Endothelial cell of umbilical vein (primary cell): ENCODE results near the gene RPL38. TPM values are rescaled to one million over a fixed set of nuclear protein-coding genes. Genes with fewer than 3 reads are reported as not detected.

Source experiments
- BruUV-seq: library from RNA; stranded (reverse); fragments of 400-500 nt; replicated peaks from 2 replicates; lab custom pipeline; 2021; lab: Mats Ljungman, UMichigan
- CTCF ChIA-PET: fragments of 300-600, 350-600 bp; sonication (Branson Sonifier 250); formaldehyde crosslinking; loops from one replicate; lab custom pipeline; 2021; ENCODE audit warnings: antibody characterized with exemption, inconsistent platforms; lab: Charles Lee
- POLR2A ChIA-PET: fragments of 300-600, 350-600 bp; sonication (Branson Sonifier 250); formaldehyde crosslinking; loops from one replicate; lab custom pipeline; 2021; ENCODE audit warnings: antibody characterized with exemption, inconsistent platforms; lab: Charles Lee
- DNase-seq: peaks from one replicate; pipeline ENCODE4 v3.0.0-alpha.2; 2011; ENCODE audit warnings: low read depth, low spot score
- FAIRE-seq: peaks from 2 replicates; lab custom pipeline; 2011; peaks lifted over from hg19 to GRCh38; lab: Jason Lieb, UNC
- H2AFZ ChIP-seq: 2 replicates; pipeline ENCODE4 v1.6.0; 2012; ENCODE audit warnings: low read depth, low read length, control low read depth, inconsistent platforms
- H3K27ac ChIP-seq: 2 replicates; pipeline ENCODE4 v1.5.1; 2011; ENCODE audit warnings: low read depth, mild to moderate bottlenecking, control low read depth, low read length, moderate library complexity; ENCODE audit not compliant: insufficient read depth
- H3K27me3 ChIP-seq, 2 experiments: 2 replicates each; pipeline versions ENCODE4 v1.6.0 to v1.6.1; 2011; ENCODE audit warnings: low read length in 2 of 2, mixed read lengths in 1 of 2; ENCODE audit not compliant: control insufficient read depth in 2 of 2, insufficient read depth in 2 of 2
- H3K36me3 ChIP-seq, 2 experiments: 2 replicates in 1 of 2; 3 replicates in 1 of 2; pipeline ENCODE4 v1.5.1; 2011; ENCODE audit warnings: low read length in 2 of 2, mild to moderate bottlenecking in 1 of 2, moderate library complexity in 1 of 2; ENCODE audit not compliant: control insufficient read depth in 2 of 2, insufficient read depth in 2 of 2; ENCODE audit errors: extremely low read depth in 1 of 2
- H3K4me1 ChIP-seq: 3 replicates; pipeline ENCODE4 v1.5.1; 2011; ENCODE audit warnings: mild to moderate bottlenecking, low read length; ENCODE audit not compliant: control insufficient read depth, insufficient read depth; ENCODE audit errors: extremely low read depth
- H3K4me2 ChIP-seq: 2 replicates; pipeline ENCODE4 v1.6.1; 2011; ENCODE audit warnings: low read length, control low read depth, mixed read lengths; ENCODE audit not compliant: insufficient read depth
- H3K4me3 ChIP-seq, 3 experiments: fragments of 200-600 bp in 1 of 3; sonication (generic), shearing (Covaris generic) in 1 of 3; replicated peaks in 1 of 3; 2 replicates each; pipeline ENCODE4 v1.5.1; 2011 to 2016; ENCODE audit warnings: control low read depth in 3 of 3, low read length in 3 of 3, mild to moderate bottlenecking in 2 of 3, inconsistent platforms in 1 of 3, low read depth in 1 of 3, moderate library complexity in 1 of 3; ENCODE audit not compliant: insufficient read depth in 1 of 3
- H3K79me2 ChIP-seq: 2 replicates; pipeline ENCODE4 v1.6.0; 2012; ENCODE audit warnings: low read length, inconsistent platforms; ENCODE audit not compliant: control insufficient read depth, insufficient read depth
- H3K9ac ChIP-seq: replicated peaks from 2 replicates; pipeline ENCODE3; 2011; ENCODE audit warnings: low read length, control low read depth; ENCODE audit not compliant: insufficient read depth; ENCODE audit errors: extremely low read depth
- H3K9me1 ChIP-seq: replicated peaks from 3 replicates; pipeline ENCODE4 v1.6.0; 2011; ENCODE audit warnings: mild to moderate bottlenecking, low read length; ENCODE audit not compliant: control insufficient read depth, insufficient read depth; ENCODE audit errors: extremely low read depth
- H3K9me3 ChIP-seq: replicated peaks from 2 replicates; pipeline ENCODE4 v1.5.1; 2012; ENCODE audit warnings: low read length, inconsistent platforms; ENCODE audit not compliant: control insufficient read depth, insufficient read depth
- H4K20me1 ChIP-seq: replicated peaks from 2 replicates; pipeline ENCODE3; 2011; ENCODE audit warnings: mild to moderate bottlenecking, low read length; ENCODE audit not compliant: control insufficient read depth, insufficient read depth; ENCODE audit errors: extremely low read depth
- EZH2 ChIP-seq: IDR thresholded peaks from 2 replicates; pipeline ENCODE4 v1.6.1; 2012; ENCODE audit warnings: borderline replicate concordance, low read depth, mild to moderate bottlenecking, moderate library complexity, low read length, inconsistent platforms; ENCODE audit not compliant: severe bottlenecking
- FOS ChIP-seq: IDR thresholded peaks from 2 replicates; pipeline ENCODE4 v1.6.1; 2011; ENCODE audit warnings: mild to moderate bottlenecking, low read length, moderate library complexity, borderline replicate concordance; ENCODE audit not compliant: insufficient read depth
- GATA2 ChIP-seq: IDR thresholded peaks from 2 replicates; pipeline ENCODE4 v1.7.0; 2011; ENCODE audit warnings: low read depth, mild to moderate bottlenecking, moderate library complexity, mixed read lengths, low read length; ENCODE audit not compliant: insufficient read length, insufficient read depth
- JUN ChIP-seq: IDR thresholded peaks from 2 replicates; pipeline ENCODE4 v1.6.1; 2011; ENCODE audit warnings: borderline replicate concordance, low read depth; ENCODE audit not compliant: insufficient read length, insufficient read depth
- MYC ChIP-seq: IDR thresholded peaks from one replicate; pipeline ENCODE4 v1.6.1; 2011; ENCODE audit warnings: mild to moderate bottlenecking, low read depth, low read length
- POLR2A ChIP-seq: IDR thresholded peaks from 2 replicates; pipeline ENCODE4 v1.6.1; 2012; ENCODE audit warnings: low read depth, mild to moderate bottlenecking, control low read depth, low read length
- POLR2AphosphoS5 ChIP-seq: IDR thresholded peaks from 2 replicates; pipeline ENCODE4 v1.6.1; 2012; ENCODE audit warnings: low read depth, mild to moderate bottlenecking, control low read depth, low read length, moderate library complexity; ENCODE audit not compliant: insufficient read depth
- dilution Hi-C: fragments of 300-500 bp; cut with MboI; formaldehyde crosslinking; loops from one replicate; pipeline ENCODE4 v1.15.0; 2019; ENCODE audit warnings: low sequenced_read_pairs; ENCODE audit not compliant: extremely low pct_ligation_motif_present
- intact Hi-C: fragments of 100-400 bp; cut with micrococcal nuclease; formaldehyde crosslinking; loops from one replicate; pipeline ENCODE4 v1.10.0; 2022
- polyA plus RNA-seq, 4 experiments: library from polyadenylated mRNA; depleted of rRNA in 3 of 4; stranded (reverse) in 3 of 4; unstranded in 1 of 4; fragments of >200 nt; gene quantifications; 2 replicates each; pipeline versions ENCODE4 v1.2.1 to v1.2.3, GENCODE V29; 2011 to 2012; ENCODE audit warnings: missing spikeins in 1 of 4
- total RNA-seq: library from RNA; stranded (reverse); gene quantifications from 2 replicates; pipeline ENCODE4 v1.2.3, GENCODE V29; 2021
- TF ChIP-seq, protein P1 (sequence below): IDR thresholded peaks from 2 replicates; pipeline ENCODE4 v1.6.1; 2011; ENCODE audit not compliant: insufficient read depth, insufficient read length
- TF ChIP-seq, protein P2 (sequence below), 2 donors: IDR thresholded peaks; 1 replicate in 1 of 2; 2 replicates in 1 of 2; pipeline ENCODE4 v1.5.1; 2011; ENCODE audit warnings: low read length in 2 of 2, mild to moderate bottlenecking in 2 of 2, moderate library complexity in 2 of 2, control low read depth in 1 of 2, inconsistent platforms in 1 of 2, low read depth in 1 of 2; ENCODE audit not compliant: insufficient read depth in 1 of 2; ENCODE audit errors: extremely low read depth in 1 of 2

The RPL38 gene
- total and polyA plus RNA-seq, 2 donors (not counting 3 experiments of a cell fraction or from before 2014, with no cell fraction given): 256 to 1,006 TPM

DNA sequence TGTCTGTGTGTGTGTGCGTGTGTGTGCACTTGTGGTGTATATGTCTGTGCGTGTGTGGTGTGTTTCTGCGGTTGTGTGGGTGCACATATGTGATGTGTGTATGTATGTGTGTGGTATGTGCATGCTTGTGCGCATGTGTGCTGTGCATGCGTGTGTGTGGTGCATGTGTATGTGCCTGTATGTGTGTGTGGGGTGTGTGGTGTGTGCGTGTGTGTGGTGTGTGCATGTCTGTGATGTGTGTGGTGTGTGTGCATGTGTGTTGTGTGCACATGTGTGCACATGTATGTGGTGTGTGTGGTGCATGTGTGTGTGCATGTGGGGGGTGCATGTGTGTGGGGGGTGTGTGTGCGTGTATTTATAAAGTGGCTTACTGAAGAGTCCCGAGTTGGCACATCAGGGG, 47.6 kb downstream of the RPL38 start:
- H4K20me1 ChIP-seq: no peaks in the 10 kb centered on the region
- no peaks in the 10 kb centered on the region for H3K9me1 ChIP-seq
- dilution Hi-C loops (no loop called here), intact Hi-C loops (no loop called here)
- no peak overlapping the region for H3K9ac ChIP-seq
- no peak overlapping the region for H3K4me2 ChIP-seq
- CTCF ChIA-PET: no interaction called here
- H3K79me2 ChIP-seq: no peaks in the 10 kb centered on the region
- TF ChIP-seq, protein P1, sequence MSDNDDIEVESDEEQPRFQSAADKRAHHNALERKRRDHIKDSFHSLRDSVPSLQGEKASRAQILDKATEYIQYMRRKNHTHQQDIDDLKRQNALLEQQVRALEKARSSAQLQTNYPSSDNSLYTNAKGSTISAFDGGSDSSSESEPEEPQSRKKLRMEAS: no peak
- TF ChIP-seq, protein P2, sequence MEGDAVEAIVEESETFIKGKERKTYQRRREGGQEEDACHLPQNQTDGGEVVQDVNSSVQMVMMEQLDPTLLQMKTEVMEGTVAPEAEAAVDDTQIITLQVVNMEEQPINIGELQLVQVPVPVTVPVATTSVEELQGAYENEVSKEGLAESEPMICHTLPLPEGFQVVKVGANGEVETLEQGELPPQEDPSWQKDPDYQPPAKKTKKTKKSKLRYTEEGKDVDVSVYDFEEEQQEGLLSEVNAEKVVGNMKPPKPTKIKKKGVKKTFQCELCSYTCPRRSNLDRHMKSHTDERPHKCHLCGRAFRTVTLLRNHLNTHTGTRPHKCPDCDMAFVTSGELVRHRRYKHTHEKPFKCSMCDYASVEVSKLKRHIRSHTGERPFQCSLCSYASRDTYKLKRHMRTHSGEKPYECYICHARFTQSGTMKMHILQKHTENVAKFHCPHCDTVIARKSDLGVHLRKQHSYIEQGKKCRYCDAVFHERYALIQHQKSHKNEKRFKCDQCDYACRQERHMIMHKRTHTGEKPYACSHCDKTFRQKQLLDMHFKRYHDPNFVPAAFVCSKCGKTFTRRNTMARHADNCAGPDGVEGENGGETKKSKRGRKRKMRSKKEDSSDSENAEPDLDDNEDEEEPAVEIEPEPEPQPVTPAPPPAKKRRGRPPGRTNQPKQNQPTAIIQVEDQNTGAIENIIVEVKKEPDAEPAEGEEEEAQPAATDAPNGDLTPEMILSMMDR (IDR thresholded peaks at IDR 0.05; ENCODE audit: extremely low read depth in 1 of 2, insufficient read depth in 1 of 2, low read depth in 1 of 2, low read length in 2 of 2): no peak
- TF ChIP-seq POLR2AphosphoS5 (no peak), EZH2 (no peak), MYC (no peak), POLR2A (no peak), GATA2 (no peak), JUN (no peak), FOS (no peak)
- no peak overlapping the region for H2AFZ ChIP-seq
- POLR2A ChIA-PET: no interaction called here
- H3K4me3 ChIP-seq: no peak overlapping the region
- no peaks in the 10 kb centered on the region for H3K36me3 ChIP-seq
- no peak for DNase-seq
- H3K27me3 ChIP-seq: no peaks in the 10 kb centered on the region
- no peak overlapping the region for H3K27ac ChIP-seq
- H3K4me1 ChIP-seq: no peaks in the 10 kb centered on the region
- FAIRE-seq: no peak
- H3K9me3 ChIP-seq: no peaks in the 10 kb centered on the region
- BruUV-seq: no TSS peak
